Measurements from ENCODE around the gene FAM43A.

Gene FAM43A, protein sequence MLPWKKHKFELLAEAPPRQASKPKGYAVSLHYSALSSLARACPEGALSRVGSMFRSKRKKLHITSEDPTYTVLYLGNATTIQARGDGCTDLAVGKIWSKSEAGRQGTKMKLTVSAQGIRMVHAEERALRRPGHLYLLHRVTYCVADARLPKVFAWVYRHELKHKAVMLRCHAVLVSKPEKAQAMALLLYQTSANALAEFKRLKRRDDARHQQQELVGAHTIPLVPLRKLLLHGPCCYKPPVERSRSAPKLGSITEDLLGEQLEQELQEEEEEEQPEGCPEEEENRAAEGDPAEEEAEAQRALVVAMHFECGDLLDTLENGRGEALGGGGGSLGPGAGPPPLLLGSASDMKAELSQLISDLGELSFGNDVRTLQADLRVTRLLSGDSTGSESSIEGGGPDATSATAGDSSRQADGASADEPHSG

GRCh38 chr3:194685718-194686413, at the start of gene FAM43A:
Gene FAM43A, plus strand, starts transcription at chr3:194685883. Its CDS starts 944 bp downstream, at chr3:194686827.
- peak; percentile 99 for DNase-seq

DNA sequence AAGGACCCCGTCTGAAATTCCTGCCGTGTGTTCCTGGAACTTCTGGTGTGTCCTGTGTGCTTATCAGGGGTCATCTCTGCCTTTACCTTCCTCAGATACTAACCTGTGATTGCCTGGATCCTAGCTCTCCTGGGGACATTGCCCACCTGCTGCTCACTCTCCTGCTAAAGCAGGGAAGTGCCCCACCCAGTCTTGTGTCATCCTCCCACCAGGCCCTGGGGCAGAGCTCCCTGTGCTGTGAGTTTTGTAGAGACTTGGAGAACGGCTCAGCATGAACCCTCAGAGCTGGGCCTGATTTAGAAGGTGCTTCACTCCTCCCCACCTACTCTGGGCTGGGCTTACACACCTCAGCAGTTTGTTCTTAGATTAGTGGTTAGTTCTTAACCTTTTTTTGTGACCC, 48.6 kb upstream of the FAM43A start:
- DNase-seq, result no peak

- DNase-seq, result no peak
Observed at GRCh38 chr3:194637541-194638400, 47.9 kb upstream of the FAM43A start.

DNA sequence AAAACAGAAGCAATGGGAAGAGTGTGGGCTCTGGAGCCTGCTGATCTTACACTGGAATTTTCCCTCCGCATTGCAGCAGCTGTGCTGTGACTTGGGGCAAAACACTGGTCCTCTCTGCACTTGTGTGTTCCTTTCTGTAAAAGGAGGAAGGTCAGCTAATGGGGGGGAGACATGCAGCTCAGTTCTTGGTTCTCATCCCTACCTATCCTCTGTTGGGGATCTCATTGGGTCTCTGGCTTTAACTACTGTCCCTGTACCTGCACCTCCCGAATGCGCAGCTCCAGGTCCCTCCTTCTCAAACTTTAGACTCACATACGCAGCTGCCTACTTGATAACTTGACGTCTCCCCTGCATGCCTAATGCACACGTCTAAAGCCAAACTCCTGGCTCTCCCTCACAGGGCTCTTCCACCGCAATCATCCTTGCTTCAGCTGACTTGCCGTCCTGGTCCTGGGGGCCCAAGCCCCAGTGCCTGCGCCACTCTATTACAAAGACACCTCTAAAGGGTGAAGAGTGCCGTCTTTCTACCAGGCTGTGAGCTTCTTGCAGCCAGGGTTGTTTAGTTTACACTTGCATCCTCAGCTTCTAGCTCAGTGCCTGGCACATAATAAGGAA, 46.6 kb upstream of the FAM43A start:
- DNase-seq, result no peak

DNA sequence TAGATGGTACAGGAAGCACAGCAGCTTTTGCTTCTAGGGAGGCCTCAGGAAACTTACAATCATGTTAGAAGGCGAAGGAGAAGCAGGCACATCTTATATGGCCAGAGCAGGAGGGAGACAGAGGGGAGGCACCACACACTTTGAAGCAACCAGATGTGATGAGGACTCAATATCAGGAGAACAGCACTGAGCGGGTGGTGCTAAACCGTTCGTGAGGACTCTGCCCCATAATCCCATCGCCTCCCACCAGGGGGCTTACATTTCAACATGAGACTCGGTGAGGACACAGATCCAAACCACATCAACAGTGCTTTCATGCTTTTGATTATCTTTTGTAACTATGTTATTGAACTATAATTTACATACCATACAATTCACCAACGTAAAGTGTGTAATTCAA, 44.9 kb upstream of the FAM43A start:
- no peak for DNase-seq

DNA sequence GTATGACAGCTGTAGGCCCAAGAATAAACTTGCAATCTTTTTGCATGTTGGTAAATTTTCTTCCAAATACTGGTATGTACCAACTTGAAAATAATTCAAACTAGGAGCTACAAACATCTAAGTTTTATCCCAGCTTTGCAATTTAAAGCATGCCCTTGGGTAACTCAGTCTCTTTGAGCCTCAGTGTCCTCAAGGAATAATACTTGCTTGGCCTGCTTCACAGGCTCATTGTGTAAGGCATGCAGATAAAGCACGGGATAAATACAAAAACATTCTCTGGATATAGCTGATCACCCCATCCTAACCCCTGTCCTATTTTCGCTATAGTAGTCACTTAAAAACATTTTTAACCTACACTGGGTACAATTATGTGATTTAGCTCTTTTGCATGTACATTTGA, 42.9 kb upstream of the FAM43A start:
- no peak for DNase-seq

- no peak for DNase-seq
Observed at GRCh38 chr3:194647747-194648146, 37.9 kb upstream of the FAM43A start.

DNA sequence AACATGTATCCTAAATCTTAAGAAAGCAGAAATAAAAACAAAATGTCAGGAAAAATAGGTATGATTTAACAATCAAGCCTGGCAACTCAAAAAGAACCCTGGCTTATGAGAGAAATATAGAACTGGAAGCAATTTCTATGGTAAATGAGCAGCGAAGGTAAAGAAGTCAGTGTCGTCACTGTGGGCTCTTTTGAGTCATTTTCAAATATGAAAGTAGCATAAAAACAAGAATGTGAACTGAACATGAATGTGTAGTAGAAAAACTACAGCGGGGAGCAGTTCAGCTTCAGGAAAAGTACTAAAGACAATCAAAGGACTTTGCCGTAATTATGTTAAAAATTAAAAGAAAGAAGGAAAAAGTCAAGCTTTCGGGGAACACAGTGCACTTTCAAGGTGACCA, 31.2 kb upstream of the FAM43A start:
- DNase-seq, result no peak

GRCh38 chr3:194657439-194657838, 28.2 kb upstream of the FAM43A start:
- no peak for DNase-seq

DNA sequence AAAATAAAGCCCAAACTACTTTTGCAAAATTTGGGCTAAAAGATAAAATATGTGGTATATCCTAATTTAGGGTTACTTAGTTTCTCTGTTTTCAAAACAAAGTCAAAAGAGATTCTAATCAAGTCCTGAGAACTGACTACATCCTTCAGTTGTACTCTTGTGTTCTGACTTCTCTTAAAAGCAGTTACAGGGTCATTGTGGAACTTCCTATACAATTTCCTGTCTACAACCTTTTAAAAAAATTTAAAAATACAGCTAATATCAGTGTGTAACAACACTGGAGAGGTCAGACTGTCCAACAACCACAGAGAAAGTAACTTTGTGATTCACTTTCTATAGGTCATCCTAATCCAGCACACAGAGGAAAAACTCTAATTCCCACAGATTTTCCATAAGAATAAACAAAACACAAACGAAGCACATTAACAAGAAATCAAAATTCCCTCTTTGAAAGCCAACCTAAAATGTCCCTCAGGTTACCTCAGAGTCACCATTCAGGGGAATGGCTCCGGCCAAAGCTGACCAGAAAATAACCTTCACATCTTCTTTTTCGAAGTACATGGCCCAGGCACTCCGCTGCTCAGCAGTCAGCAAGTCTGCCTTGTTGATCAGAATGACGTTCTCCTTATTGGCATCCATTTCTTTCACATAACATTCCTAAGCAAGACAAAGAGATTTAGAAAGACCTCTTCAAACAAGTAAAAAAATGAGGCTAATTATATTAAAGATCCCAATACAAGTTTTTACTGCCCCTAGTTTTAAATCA, 27.0 kb upstream of the FAM43A start:
- DNase-seq, result no peak

GRCh38 chr3:194659778-194660177, 25.9 kb upstream of the FAM43A start:
- no peak for DNase-seq

- no peak for DNase-seq
Observed at GRCh38 chr3:194661374-194661773, 24.3 kb upstream of the FAM43A start.

DNA sequence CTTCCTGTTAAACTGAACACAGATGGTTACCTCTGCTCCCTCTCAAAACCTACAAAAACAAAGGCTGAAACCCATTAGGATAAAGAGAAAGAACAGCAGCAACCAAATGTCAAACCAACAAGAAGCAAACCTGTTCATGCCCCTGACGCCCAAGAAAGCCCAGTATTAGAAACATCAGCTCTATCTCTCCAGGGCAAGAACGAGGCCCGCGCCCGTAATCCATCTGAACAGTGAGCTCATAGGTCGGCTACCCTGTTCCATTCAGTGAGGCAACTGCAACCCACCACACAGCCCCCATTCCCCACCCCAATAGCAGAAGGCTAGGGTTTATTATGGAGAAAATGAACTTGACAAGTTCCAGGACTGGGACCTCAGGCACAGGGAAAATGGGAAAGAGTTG, 23.7 kb upstream of the FAM43A start:
- DNase-seq, result no peak

DNA sequence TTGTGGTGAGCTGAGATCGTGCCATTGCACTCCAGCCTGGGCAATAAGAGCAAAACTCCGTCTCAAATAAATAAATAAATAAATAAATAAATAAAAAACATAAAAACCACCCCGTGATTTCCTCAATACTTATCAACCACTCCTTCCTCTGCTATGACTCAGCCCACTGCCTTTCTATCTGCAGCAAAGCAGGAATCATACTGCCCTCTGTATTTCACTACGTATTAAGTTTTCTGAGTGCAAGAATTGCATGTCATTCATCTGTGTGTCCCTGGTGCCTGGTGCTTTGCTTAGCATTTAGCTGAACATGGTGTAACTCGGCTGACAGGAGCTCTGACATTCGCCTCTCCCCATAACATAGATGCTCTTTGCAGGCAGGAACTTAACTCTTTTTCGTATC, 20.8 kb upstream of the FAM43A start:
- no peak for DNase-seq

DNA sequence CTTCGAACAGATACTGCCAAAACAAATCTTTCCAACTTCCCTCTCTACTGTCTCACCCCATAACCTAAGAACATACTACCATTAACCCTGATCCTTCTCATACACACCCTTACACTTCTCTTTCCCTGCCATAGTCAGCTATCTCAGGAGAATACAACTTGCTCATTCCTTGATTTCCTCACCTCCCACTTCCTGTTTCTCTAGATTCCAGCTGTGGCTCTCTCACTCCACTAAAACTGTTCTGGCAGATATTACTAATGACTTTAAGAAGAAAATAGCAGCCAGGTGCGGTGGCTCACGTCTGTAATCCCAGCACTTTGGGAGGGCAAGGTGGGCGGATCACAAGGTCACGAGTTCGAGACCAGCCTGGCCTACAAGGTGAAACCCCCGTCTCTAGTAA, 18.3 kb upstream of the FAM43A start:
- DNase-seq, result no peak

DNA sequence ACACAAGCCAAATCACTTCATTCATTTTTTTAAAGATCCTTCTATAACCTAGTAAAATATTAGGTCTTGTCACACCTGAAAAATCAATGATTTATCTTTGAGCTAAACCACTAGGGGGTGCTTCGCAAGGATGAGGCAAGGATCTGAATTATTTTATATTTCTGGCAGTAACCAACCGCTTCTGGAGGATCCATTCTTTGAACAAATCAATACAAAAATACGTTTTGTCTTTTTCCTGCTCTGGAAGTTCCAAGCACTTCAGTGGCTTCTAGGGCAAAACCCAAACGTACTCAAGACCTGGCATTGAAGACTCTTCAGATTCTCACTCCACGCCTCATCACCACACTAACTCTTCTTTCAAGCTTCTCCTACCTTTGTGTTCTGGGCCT, 14.2 kb upstream of the FAM43A start:
- no peak for DNase-seq

GRCh38 chr3:194671900-194672808, 13.5 kb upstream of the FAM43A start, which contains the start of gene LSG1:
Gene LSG1, minus strand, starts transcription at chr3:194672191. Its CDS starts 29 bp downstream, at chr3:194672162.
- peak; percentile 76 for DNase-seq

- no peak for DNase-seq
Observed at GRCh38 chr3:194672876-194673275, 12.8 kb upstream of the FAM43A start.

DNA sequence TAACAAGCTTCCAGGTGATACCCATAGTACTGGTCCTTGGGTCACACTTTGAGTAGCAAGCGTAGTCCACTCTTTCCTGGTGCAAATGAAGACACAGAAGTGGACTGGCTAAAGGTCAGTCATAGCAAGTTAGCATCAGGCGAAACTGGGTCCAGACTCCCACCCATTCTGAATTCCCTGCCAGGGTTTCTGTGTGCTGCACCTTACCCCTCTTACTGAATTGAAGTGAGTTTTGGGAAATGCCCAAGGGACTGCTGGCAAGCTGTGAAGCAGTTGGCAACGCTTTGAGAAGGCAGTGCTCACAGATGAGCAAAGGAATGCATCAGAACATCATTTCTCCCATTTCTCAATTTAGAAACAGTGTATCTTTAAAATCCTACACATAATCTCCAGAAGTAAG, 11.9 kb upstream of the FAM43A start:
- DNase-seq, result no peak

DNA sequence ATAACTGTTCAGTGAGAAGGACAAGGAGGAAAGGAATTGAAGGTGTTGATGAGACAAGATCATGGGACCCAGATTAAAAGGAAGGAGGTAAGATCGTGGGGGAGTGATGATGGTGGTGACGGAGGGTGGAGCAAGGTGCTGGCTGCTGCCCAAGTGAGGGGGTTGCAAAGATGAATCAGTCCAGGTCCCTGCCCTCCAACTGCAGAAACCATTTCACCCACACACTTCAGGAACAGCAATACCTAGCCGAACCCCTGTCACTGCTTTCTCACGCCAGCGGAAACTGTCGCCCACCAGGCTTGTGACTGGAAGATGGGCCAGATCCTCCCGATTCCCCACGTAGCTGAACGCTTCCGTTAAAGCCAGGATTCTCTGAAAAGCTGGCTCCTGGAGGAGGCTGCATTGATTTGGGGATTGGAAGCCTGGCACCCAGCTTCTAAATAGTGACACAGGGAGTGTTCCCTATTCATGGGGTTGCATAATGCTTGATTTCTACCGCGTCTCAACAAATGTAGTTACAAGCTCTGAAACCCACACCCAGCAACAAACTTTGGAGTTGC, 10.5 kb upstream of the FAM43A start:
- DNase-seq, result no peak

DNA sequence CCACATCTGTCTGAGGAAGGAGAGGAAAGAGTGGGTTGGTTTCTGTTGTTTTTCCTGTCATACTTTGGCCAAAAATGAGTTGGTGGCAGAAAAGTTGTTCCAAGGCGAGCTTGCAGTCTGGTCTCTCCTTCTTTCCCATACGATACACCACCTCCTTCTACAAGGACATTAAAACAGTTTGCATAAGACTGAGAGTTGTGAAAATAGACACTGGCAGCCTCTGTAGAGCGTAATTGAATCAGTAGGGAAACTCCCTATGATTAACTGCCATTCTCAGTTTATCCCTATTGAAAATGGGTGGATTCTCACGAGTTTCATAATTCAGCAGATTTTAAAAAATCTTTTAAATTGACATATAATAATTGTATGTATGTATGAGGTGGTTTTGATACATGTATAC, 10.0 kb upstream of the FAM43A start:
- no peak for DNase-seq
